ENCODE results near the gene RBM15B. TPM values are rescaled to one million over a fixed set of nuclear protein-coding genes. Genes with fewer than 3 reads are reported as not detected.

RBM15B gene
- total RNA-seq, 2 experiments from 2014 or later: 34.2 to 37.4 TPM

- Histone ChIP-seq H3K4me1 (ENCODE audit: insufficient read depth, low read length, poor library complexity, severe bottlenecking) (peaks cover 10% of the 10 kb centered on the region), H3K9me2 (ENCODE audit: insufficient read depth, low read length) (no peaks in the 10 kb centered on the region), H3K36me3 (ENCODE audit: insufficient read depth, low read length) (peaks cover 2% of the 10 kb centered on the region; the same call in 1 of the 2 replicates), H3K9me3 (ENCODE audit: low read length) (no peaks in the 10 kb centered on the region), H3K79me2 (ENCODE audit: insufficient read depth, low read depth, low read length) (peaks cover 15% of the 10 kb centered on the region), H2AFZ (ENCODE audit: low read length) (no peak overlapping the region), H4K20me1 (ENCODE audit: insufficient read depth, low read length) (no peaks in the 10 kb centered on the region), H3K4me2 (ENCODE audit: low read length) (no peak overlapping the region), H3K4me3 (ENCODE audit: low read depth, low read length, poor library complexity, severe bottlenecking) (no peak overlapping the region), H3K27ac (ENCODE audit: low read depth, low read length, poor library complexity, severe bottlenecking) (no peak overlapping the region)
- TF ChIP-seq CTCF (conservative IDR thresholded peaks at IDR 0.05; ENCODE audit: low read length): no peak
- no peak for TF ChIP-seq EZH2phosphoT487 (IDR thresholded peaks at IDR 0.05; ENCODE audit: borderline replicate concordance, low read depth, low read length)
- CTCF ChIA-PET (ENCODE audit: unreplicated experiment): no interaction called here
- intact Hi-C loops (cut with micrococcal nuclease; ENCODE audit: unreplicated experiment): no loop called here
- BruUV-seq (replicated peaks): no TSS peak
- no peak for DNase-seq (ENCODE audit: low spot score)
- POLR2A ChIA-PET: interaction anchor here (0.5 to 1.1 kb wide), 2 partner anchors 119 to 425 kb away, joined by 3 read pairs; partner anchors contain the start of gene DCAF1
Observed at GRCh38 chr3:51380601-51381332, 10.3 kb upstream of the RBM15B start.

GRCh38 chr3:51381333-51381705, 9.8 kb upstream of the RBM15B start:
- intact Hi-C loops (cut with micrococcal nuclease; ENCODE audit: unreplicated experiment): no loop called here
- CTCF ChIA-PET (ENCODE audit: unreplicated experiment): no interaction called here

More at GRCh38 chr3:51381333-51381705, 9.8 kb upstream of the RBM15B start:
- Histone ChIP-seq H3K27ac (ENCODE audit: low read depth, low read length, poor library complexity, severe bottlenecking) (no peak overlapping the region), H3K4me1 (ENCODE audit: insufficient read depth, low read length, poor library complexity, severe bottlenecking) (peaks cover 11% of the 10 kb centered on the region), H3K9me3 (ENCODE audit: low read length) (no peaks in the 10 kb centered on the region), H3K79me2 (ENCODE audit: insufficient read depth, low read depth, low read length) (peaks cover 20% of the 10 kb centered on the region), H3K4me2 (ENCODE audit: low read length) (no peak overlapping the region), H3K9me2 (ENCODE audit: insufficient read depth, low read length) (no peaks in the 10 kb centered on the region), H4K20me1 (ENCODE audit: insufficient read depth, low read length) (peaks cover 5% of the 10 kb centered on the region; the same call in 1 of the 2 replicates), H2AFZ (ENCODE audit: low read length) (no peak overlapping the region), H3K36me3 (ENCODE audit: insufficient read depth, low read length) (peaks cover 8% of the 10 kb centered on the region; the same call in 1 of the 2 replicates), H3K4me3 (ENCODE audit: low read depth, low read length, poor library complexity, severe bottlenecking) (no peak overlapping the region)
- POLR2A ChIA-PET: no interaction called here
- TF ChIP-seq CTCF (conservative IDR thresholded peaks at IDR 0.05; ENCODE audit: low read length): no peak
- no peak for TF ChIP-seq EZH2phosphoT487 (IDR thresholded peaks at IDR 0.05; ENCODE audit: borderline replicate concordance, low read depth, low read length)
- DNase-seq (ENCODE audit: low spot score): no peak
- BruUV-seq (replicated peaks): no TSS peak
